HCT116 (cell line): ENCODE measurements around the gene SGF29. TPM values are rescaled to one million over a fixed set of nuclear protein-coding genes. Genes with fewer than 3 reads are reported as not detected.

ENCODE experiments used
- ATAC-seq: fragments of 200-7000 bp; cut with Tn5 transposase; 2 replicates; pipeline ENCODE4 v1.9.1; 2020; ENCODE audit warnings: mild to moderate bottlenecking, moderate library complexity
- BruUV-seq: library from RNA; stranded (reverse); fragments of 400-500 nt; replicated peaks from 2 replicates; lab custom pipeline; 2021; lab: Mats Ljungman, UMichigan
- CTCF ChIA-PET: fragments of 300-600 bp; sonication (Branson Sonifier 250); formaldehyde crosslinking; loops from one replicate; lab custom pipeline; 2021; ENCODE audit warnings: antibody characterized with exemption; lab: Charles Lee
- POLR2A ChIA-PET: fragments of 300-600, 350-600 bp; sonication (Branson Sonifier 250); formaldehyde crosslinking; loops from one replicate; lab custom pipeline; 2021; ENCODE audit warnings: antibody characterized with exemption; lab: Charles Lee
- RAD21 ChIA-PET, 2 experiments: fragments of 300-600 bp; sonication (Branson Sonifier 250); formaldehyde crosslinking; loops; one replicate each; lab custom pipeline; 2023; ENCODE audit warnings: low total read pairs in 2 of 2; ENCODE audit not compliant: uncharacterized antibody in 2 of 2, unreplicated experiment in 2 of 2, low non-redundant PET in 1 of 2; lab: Charles Lee
- DNase-seq: peaks from one replicate; pipeline ENCODE4 v3.0.0-alpha.2; 2010; ENCODE audit warnings: low read depth, low spot score
- H2AFZ ChIP-seq: fragments of 200-600 bp; shearing (Covaris generic), sonication (generic); 2 replicates; pipeline ENCODE4 v1.6.1; 2017; ENCODE audit warnings: low read depth, mixed run types, mixed read lengths, antibody characterized with exemption, low read length; ENCODE audit not compliant: poor library complexity, severe bottlenecking
- H3K27ac ChIP-seq: 2 replicates; pipeline ENCODE4 v1.5.1; 2012; ENCODE audit warnings: low read depth, low read length
- H3K27me3 ChIP-seq: fragments of 200-600 bp; sonication (generic); 2 replicates; pipeline ENCODE4 v1.6.1; 2016; ENCODE audit warnings: mixed run types, low read length, mixed read lengths; ENCODE audit not compliant: insufficient read depth
- H3K36me3 ChIP-seq, 2 experiments: fragments of 200-500 bp in 1 of 2; fragments of 200-600 bp in 1 of 2; sonication (Bioruptor generic) in 1 of 2; sonication (generic) in 1 of 2; 2 replicates each; pipeline versions ENCODE4 v1.5.1 to v1.6.1; 2014 to 2016; ENCODE audit warnings: low read length in 2 of 2, inconsistent platforms in 1 of 2, mixed read lengths in 1 of 2, mixed run types in 1 of 2; ENCODE audit not compliant: insufficient read depth in 2 of 2, control insufficient read depth in 1 of 2
- H3K4me1 ChIP-seq, 2 experiments: fragments of 200-600 bp in 1 of 2; sonication (generic) in 1 of 2; 2 replicates each; pipeline versions ENCODE4 v1.5.1 to v1.6.1; 2012 to 2017; ENCODE audit warnings: low read length in 2 of 2, inconsistent platforms in 1 of 2, mild to moderate bottlenecking in 1 of 2, mixed read lengths in 1 of 2, mixed run types in 1 of 2, moderate library complexity in 1 of 2; ENCODE audit not compliant: insufficient read depth in 2 of 2, control insufficient read depth in 1 of 2
- H3K4me2 ChIP-seq: fragments of 200-600 bp; sonication (generic); 2 replicates; pipeline ENCODE4 v1.6.1; 2017; ENCODE audit warnings: mixed run types, low read length, mixed read lengths
- H3K4me3 ChIP-seq, 2 experiments: fragments of 200-600 bp in 1 of 2; sonication (generic) in 1 of 2; replicated peaks in 1 of 2; 2 replicates each; pipeline ENCODE4 v1.5.1; 2011 to 2016; ENCODE audit warnings: low read length in 2 of 2, control low read depth in 1 of 2, low read depth in 1 of 2, mild to moderate bottlenecking in 1 of 2, mixed read lengths in 1 of 2, mixed run types in 1 of 2
- H3K79me2 ChIP-seq: fragments of 200-600 bp; sonication (generic); 2 replicates; pipeline ENCODE4 v1.6.1; 2017; ENCODE audit warnings: mild to moderate bottlenecking, mixed run types, low read length, moderate library complexity, mixed read lengths; ENCODE audit not compliant: insufficient read depth
- H3K9ac ChIP-seq: fragments of 200-600 bp; sonication (generic); 2 replicates; pipeline ENCODE4 v1.6.1; 2016; ENCODE audit warnings: low read length, mixed read lengths
- H3K9me2 ChIP-seq: fragments of 200-600 bp; sonication (generic), shearing (Covaris generic); 2 replicates; pipeline ENCODE4 v1.6.1; 2017; ENCODE audit warnings: mixed run types, mild to moderate bottlenecking, moderate library complexity; ENCODE audit not compliant: insufficient read depth
- H3K9me3 ChIP-seq, 2 experiments: fragments of 200-500 bp in 1 of 2; fragments of 200-600 bp in 1 of 2; sonication (Bioruptor generic) in 1 of 2; sonication (generic) in 1 of 2; 2 replicates each; pipeline ENCODE4 v1.6.1; 2014 to 2017; ENCODE audit warnings: low read length in 2 of 2, mixed read lengths in 2 of 2, inconsistent platforms in 1 of 2, low read depth in 1 of 2, mild to moderate bottlenecking in 1 of 2, mixed run types in 1 of 2, moderate library complexity in 1 of 2; ENCODE audit not compliant: control insufficient read depth in 1 of 2, insufficient read depth in 1 of 2
- H4K20me1 ChIP-seq: fragments of 200-600 bp; sonication (generic), shearing (Covaris generic); 2 replicates; pipeline ENCODE4 v1.6.1; 2017; ENCODE audit warnings: mixed run types, mild to moderate bottlenecking, moderate library complexity; ENCODE audit not compliant: insufficient read depth
- ATF3 ChIP-seq: IDR thresholded peaks from 2 replicates; pipeline ENCODE4 v1.6.1; 2012
- CEBPB ChIP-seq: IDR thresholded peaks from 2 replicates; pipeline ENCODE4 v1.6.1; 2012; ENCODE audit warnings: low read depth
- EZH2phosphoT487 ChIP-seq: fragments of 200-600 bp; IDR thresholded peaks from 2 replicates; pipeline ENCODE4 v1.6.1; 2018; ENCODE audit warnings: antibody characterized with exemption, borderline replicate concordance
- FOSL1 ChIP-seq: IDR thresholded peaks from 2 replicates; pipeline ENCODE4 v1.6.1; 2012; ENCODE audit warnings: low read depth
- POLR2A ChIP-seq: IDR thresholded peaks from 2 replicates; pipeline ENCODE4 v1.7.0; 2011; ENCODE audit warnings: borderline replicate concordance; ENCODE audit not compliant: insufficient read depth, insufficient read length; ENCODE audit errors: extremely low read depth
- POLR2AphosphoS5 ChIP-seq: IDR thresholded peaks from 2 replicates; pipeline ENCODE4 v1.6.1; 2011; ENCODE audit warnings: mild to moderate bottlenecking, low read depth, low read length, moderate library complexity
- ZNF274 ChIP-seq: fragments of 200-500 bp; sonication (Bioruptor generic); IDR thresholded peaks from 2 replicates; pipeline ENCODE4 v1.6.1; 2014; ENCODE audit warnings: mild to moderate bottlenecking, low read depth, low read length, inconsistent platforms
- intact Hi-C: fragments of 100-400 bp; cut with micrococcal nuclease; formaldehyde crosslinking; loops from 2 replicates; pipeline ENCODE4 v1.10.0; 2022
- total RNA-seq: library from RNA; stranded (reverse); gene quantifications from one replicate; pipeline ENCODE4 v1.2.1, GENCODE V29; 2021; ENCODE audit not compliant: unreplicated experiment
- TF ChIP-seq, protein P1 (sequence below), 3 experiments: fragments of 200-600 bp in 1 of 3; sonication (generic) in 1 of 3; IDR thresholded peaks in 2 of 3; conservative IDR thresholded peaks in 1 of 3; 2 replicates each; pipeline ENCODE4 v1.5.1; 2012 to 2017; ENCODE audit warnings: low read depth in 2 of 3, low read length in 2 of 3, antibody characterized with exemption in 1 of 3, borderline replicate concordance in 1 of 3, control low read depth in 1 of 3, mild to moderate bottlenecking in 1 of 3, mixed read lengths in 1 of 3, mixed run types in 1 of 3, moderate library complexity in 1 of 3; ENCODE audit not compliant: insufficient read depth in 1 of 3

The SGF29 gene
- total RNA-seq, 1 experiment from 2014 or later: 19.7 TPM

DNA sequence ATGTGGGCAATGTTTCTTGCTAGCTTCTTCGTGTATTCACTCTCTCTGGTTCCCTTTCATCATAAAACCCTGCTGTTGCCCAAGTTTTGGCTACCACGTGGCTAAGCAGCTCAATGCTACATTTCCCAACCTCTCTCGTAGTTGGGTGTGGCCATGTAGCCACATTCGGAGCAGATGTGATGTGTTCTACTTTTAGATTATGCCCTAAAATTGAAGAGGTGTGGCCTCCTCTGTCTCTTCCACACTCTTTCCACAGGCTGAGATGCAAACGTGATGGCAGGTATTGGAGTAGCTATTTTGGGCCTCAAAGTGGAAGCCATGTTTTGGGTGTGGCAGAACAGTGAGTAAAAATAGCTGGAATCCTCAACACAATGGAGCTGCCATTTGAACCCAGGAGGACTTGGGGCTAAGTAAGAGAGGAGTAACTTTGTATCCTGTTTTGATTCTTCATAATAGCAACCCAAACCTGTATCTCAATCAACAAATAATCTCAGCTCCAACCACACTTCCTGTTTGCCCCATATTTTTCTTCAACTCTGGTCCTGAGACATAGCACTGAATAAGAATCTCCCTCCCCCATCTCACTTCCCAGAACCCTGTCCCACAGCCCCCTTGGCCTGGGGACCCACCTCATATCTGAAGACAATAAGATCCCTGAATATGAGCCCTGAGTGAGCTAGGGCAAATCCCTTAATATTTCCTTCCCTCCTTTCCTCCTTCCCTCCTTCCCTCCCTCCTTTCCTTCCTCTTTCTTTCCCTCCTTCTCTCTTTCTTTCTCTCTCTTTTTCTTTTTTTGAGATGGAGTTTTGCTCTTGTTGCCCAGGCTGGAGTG is 19.0 kb upstream of the SGF29 start:
- no peak overlapping the region for H3K4me2 ChIP-seq
- ChIA-PET POLR2A (no interaction called here), RAD21 (no interaction called here), CTCF (no interaction called here)
- H3K9ac ChIP-seq: no peak overlapping the region
- intact Hi-C loops: no loop called here
- DNase-seq (no peak), ATAC-seq (no peak)
- no peaks in the 10 kb centered on the region for H3K36me3 ChIP-seq
- no peak overlapping the region for H3K27ac ChIP-seq
- peak overlapping the region; percentile 63 for H2AFZ ChIP-seq
- no peaks in the 10 kb centered on the region for H3K79me2 ChIP-seq
- no peak for TF ChIP-seq CEBPB
- no peak overlapping the region for H3K4me3 ChIP-seq
- no peaks in the 10 kb centered on the region for H3K9me2 ChIP-seq
- no peaks in the 10 kb centered on the region for H3K27me3 ChIP-seq
- H4K20me1 ChIP-seq: no peaks in the 10 kb centered on the region
- H3K9me3 ChIP-seq: no peaks in the 10 kb centered on the region
- H3K4me1 ChIP-seq: peaks cover 0 to 12% of the 10 kb centered on the region in 2 experiments; a peak in 3 of 4 replicates
- BruUV-seq: no TSS peak

- no peak for DNase-seq
Measured at GRCh38 chr16:28537076-28537475, 16.6 kb upstream of the SGF29 start.

More at GRCh38 chr16:28537076-28537475, 16.6 kb upstream of the SGF29 start:
- Histone ChIP-seq H2AFZ (no peak overlapping the region), H4K20me1 (no peaks in the 10 kb centered on the region), H3K4me2 (no peak overlapping the region), H3K4me1 (peaks cover 0 to 10% of the 10 kb centered on the region in 2 experiments; a peak in 3 of 4 replicates), H3K27me3 (no peaks in the 10 kb centered on the region), H3K27ac (no peak overlapping the region), H3K9ac (no peak overlapping the region), H3K79me2 (no peaks in the 10 kb centered on the region), H3K9me3 (no peaks in the 10 kb centered on the region), H3K9me2 (no peaks in the 10 kb centered on the region), H3K36me3 (no peaks in the 10 kb centered on the region), H3K4me3 (no peak overlapping the region)
- no peak for ATAC-seq
- TF ChIP-seq EZH2phosphoT487 (no peak), ZNF274 (no peak), ATF3 (no peak), POLR2A (no peak), POLR2AphosphoS5 (no peak), FOSL1 (no peak)
- TF ChIP-seq, protein P1, sequence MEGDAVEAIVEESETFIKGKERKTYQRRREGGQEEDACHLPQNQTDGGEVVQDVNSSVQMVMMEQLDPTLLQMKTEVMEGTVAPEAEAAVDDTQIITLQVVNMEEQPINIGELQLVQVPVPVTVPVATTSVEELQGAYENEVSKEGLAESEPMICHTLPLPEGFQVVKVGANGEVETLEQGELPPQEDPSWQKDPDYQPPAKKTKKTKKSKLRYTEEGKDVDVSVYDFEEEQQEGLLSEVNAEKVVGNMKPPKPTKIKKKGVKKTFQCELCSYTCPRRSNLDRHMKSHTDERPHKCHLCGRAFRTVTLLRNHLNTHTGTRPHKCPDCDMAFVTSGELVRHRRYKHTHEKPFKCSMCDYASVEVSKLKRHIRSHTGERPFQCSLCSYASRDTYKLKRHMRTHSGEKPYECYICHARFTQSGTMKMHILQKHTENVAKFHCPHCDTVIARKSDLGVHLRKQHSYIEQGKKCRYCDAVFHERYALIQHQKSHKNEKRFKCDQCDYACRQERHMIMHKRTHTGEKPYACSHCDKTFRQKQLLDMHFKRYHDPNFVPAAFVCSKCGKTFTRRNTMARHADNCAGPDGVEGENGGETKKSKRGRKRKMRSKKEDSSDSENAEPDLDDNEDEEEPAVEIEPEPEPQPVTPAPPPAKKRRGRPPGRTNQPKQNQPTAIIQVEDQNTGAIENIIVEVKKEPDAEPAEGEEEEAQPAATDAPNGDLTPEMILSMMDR (IDR thresholded peaks at IDR 0.05 in 2 of 3, conservative IDR thresholded peaks at IDR 0.05 in 1 of 3; ENCODE audit: borderline replicate concordance in 1 of 3, insufficient read depth in 1 of 3, low read depth in 2 of 3, low read length in 2 of 3): no peak
- no TSS peak for BruUV-seq
- CTCF ChIA-PET: no interaction called here
- intact Hi-C loops: no loop called here
- POLR2A ChIA-PET: no interaction called here
- RAD21 ChIA-PET: no interaction called here
